ENCODE data around the gene SLC6A16.

Gene SLC6A16

DNA sequence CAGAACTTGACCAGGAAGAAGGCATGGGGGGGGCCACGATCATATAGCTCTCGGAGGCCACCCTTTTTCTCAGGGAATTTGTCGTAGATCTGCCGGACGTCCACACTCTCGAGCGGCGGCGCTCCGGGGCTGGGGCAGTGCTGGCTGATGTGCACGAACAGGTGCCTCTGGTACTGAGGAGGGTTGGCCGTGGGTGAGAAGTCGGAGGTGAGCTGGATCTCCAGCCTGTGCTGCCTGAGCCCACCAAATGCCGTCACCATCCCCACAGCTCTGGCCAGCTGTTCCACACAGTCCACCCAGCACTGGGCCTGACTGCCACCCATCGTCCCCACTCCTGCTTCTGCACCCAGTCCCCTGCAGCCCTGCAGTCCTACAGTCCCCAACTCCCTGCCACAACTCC lies 22.2 kb upstream of the SLC6A16 start:
- no peak overlapping the region for H3K4me3 ChIP-seq (replicated peaks in 1 of 2; ENCODE audit: low read depth in 2 of 2, low read length in 2 of 2)
- TF ChIP-seq, protein P1, sequence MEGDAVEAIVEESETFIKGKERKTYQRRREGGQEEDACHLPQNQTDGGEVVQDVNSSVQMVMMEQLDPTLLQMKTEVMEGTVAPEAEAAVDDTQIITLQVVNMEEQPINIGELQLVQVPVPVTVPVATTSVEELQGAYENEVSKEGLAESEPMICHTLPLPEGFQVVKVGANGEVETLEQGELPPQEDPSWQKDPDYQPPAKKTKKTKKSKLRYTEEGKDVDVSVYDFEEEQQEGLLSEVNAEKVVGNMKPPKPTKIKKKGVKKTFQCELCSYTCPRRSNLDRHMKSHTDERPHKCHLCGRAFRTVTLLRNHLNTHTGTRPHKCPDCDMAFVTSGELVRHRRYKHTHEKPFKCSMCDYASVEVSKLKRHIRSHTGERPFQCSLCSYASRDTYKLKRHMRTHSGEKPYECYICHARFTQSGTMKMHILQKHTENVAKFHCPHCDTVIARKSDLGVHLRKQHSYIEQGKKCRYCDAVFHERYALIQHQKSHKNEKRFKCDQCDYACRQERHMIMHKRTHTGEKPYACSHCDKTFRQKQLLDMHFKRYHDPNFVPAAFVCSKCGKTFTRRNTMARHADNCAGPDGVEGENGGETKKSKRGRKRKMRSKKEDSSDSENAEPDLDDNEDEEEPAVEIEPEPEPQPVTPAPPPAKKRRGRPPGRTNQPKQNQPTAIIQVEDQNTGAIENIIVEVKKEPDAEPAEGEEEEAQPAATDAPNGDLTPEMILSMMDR (IDR thresholded peaks at IDR 0.05; ENCODE audit: low read depth, low read length), result no peak
- no peak for DNase-seq (ENCODE audit: low read depth in 2 of 2)

DNA sequence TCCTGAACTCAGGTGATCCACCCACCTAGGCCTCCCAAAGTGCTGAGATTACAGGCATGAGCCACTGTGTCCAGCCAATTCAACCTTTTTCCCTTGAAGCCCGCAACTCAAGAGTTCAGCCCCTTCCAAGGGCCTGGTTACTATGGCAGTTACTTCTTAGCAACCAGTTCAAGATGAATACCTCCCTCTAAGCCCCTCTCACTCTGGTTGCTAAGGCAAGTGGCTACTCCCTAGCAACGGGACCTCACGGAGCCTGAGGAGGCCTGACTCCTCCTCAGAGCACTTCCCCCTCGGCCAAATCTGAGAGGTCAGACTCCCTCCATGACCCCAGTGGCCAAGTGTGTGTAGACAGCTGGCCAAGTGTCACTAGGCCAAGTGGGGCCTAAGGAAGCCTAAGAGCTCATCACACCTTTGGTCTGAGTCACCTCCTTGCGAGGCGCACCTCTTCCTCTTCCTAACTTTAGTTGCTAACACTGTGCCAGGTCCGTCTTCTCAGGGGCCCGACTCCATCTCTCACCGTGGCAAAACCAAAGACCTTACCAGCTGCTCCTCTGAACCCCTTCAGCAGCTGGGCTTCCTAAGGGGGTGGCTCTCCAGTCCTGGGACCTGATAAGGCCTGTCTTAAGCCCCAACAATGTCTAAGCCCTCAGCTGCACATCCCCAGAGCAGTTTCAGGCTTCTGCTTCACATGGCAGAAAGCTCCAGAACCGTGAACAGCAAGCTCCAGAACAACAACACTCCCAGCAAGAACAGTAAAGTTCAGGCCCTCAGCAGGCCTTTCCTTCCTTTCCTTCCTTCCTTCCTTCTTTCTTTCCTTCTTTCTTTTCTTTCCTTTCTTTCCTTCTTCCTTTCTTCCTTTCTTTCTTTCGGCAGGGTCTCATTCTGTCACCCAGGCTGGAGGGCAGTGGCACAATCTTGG lies 19.8 kb upstream of the SLC6A16 start:
- TF ChIP-seq, protein P1 (IDR thresholded peaks at IDR 0.05; ENCODE audit: low read depth, low read length), result no peak
- H3K4me3 ChIP-seq (replicated peaks in 1 of 2; ENCODE audit: low read depth in 2 of 2, low read length in 2 of 2), result no peak overlapping the region
- no peak for DNase-seq (ENCODE audit: low read depth in 2 of 2)

DNA sequence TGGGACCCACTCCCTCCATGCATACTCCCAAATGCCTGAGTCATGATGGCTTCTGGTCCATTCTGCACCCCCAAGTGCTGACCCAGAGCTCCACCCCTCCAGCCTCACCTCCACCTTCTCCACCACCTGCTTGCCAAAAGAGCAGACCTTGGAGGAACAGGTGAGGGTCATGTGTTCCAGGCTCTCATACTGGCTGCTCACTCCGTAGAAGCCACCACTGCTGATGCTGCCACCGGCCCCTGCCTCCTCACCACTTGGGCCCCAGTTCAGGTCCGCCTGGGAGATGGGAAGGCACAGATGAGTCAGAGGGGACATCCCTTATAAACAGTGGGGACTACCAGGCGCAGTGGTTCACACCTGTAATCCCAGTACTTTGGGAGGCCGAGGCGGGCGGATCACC lies 18.1 kb upstream of the SLC6A16 start:
- no peak overlapping the region for H3K4me3 ChIP-seq (replicated peaks in 1 of 2; ENCODE audit: low read depth in 2 of 2, low read length in 2 of 2)
- no peak for DNase-seq (ENCODE audit: low read depth in 2 of 2)
- TF ChIP-seq, protein P1 (IDR thresholded peaks at IDR 0.05; ENCODE audit: low read depth, low read length), result no peak

DNA sequence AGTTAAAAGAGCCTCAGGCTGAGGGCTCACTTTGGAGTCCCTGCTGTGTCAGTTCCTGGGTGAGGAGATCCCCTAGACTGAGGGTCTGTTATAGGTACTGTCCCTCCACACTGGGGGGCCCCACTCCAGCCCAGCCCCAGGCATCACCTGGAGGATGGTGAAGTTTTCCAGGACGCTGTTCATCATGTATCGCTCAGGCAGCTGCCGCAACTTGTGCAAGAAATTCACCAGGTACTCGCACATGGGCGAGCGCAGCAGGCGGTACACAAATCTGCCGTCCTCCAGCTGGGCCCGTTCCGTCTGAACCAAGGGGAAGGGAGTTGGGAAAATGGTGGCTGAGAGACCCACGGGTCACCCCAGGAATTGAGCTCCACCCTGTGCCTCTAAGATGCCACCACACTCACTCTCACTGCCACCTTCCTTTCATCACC lies 17.3 kb upstream of the SLC6A16 start:
- no peak overlapping the region for H3K4me3 ChIP-seq (replicated peaks in 1 of 2; ENCODE audit: low read depth in 2 of 2, low read length in 2 of 2)
- TF ChIP-seq, protein P1 (IDR thresholded peaks at IDR 0.05; ENCODE audit: low read depth, low read length), result no peak
- no peak for DNase-seq (ENCODE audit: low read depth in 2 of 2)

DNA sequence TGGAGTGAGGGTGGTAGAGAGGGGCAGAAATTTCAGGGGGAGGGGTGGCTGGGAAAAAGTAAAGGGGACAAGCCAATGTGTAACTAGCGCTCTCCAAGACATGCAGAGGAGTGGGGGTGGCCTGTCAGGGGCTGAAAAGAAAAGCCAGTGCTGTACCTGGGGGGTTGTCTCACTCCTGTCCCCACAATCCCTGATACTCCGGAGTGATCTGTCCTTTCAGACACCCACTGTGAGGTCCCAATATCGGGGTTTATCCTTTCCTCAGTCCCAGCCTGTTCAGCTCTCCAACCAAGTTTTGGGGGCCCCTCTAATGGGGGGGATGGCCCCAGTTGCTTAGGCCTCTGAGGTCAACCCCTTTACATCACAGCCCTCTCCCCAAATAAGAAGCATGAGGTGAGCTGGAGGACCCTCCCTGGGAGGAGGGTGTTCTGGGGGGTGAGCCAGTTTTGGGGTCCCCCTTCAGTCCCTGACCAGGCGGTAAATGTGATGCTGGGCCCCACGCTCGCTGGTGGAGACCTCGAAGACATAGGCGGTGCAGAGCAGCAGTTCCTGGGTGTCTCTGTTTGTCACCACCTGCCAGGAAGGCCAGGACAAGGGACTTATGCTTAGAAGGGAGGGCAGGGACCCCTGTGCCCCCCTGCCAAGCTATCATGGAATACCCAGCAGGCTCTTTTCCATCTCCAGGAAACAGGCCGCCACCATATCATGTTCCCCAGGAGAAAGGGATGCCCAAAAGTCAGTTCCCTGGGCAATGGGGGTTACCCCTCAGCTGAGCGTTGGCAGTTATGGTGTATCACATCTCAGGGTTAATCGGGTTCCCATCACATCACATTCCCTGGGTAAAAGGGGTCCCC lies 16.1 kb upstream of the SLC6A16 start:
- TF ChIP-seq, protein P1 (IDR thresholded peaks at IDR 0.05; ENCODE audit: low read depth, low read length), result no peak
- H3K4me3 ChIP-seq (replicated peaks in 1 of 2; ENCODE audit: low read depth in 2 of 2, low read length in 2 of 2), result no peak overlapping the region
- no peak for DNase-seq (ENCODE audit: low read depth in 2 of 2)

DNA sequence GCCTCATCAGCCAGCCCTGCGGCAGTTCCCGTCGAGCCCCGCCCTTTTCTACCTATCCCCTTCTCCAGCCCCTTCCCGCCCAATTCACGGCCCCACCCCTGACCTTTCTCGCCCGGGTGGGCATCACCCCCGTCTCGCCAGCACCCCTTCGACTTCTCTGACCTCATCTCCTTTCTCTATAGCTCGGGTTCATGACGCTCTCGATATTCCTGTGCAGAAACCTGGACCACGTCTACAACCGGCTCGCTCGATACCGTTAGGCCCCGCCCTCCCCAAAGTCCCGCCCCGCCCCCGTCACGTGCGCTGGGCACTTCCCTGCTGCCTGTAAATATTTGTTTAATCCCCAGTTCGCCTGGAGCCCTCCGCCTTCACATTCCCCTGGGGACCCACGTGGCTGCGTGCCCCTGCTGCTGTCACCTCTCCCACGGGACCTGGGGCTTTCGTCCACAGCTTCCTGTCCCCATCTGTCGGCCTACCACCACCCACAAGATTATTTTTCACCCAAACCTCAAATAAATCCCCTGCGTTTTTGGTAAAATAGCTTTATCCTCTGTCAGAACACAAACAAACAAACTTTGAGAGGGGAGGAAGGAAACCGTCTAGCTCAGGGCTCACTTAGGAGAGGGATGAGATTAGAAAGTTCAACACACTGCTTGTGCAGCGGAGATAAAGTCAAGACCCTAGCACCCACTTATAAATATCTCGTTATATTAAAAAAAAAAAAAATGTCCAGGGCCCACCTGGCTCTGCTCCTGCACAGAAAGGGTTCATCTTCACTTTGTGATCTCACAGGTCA lies 15.3 kb upstream of the SLC6A16 start:
- peak; percentile 22 to 25 for DNase-seq (ENCODE audit: low read depth in 2 of 2)
- TF ChIP-seq, protein P1 (IDR thresholded peaks at IDR 0.05; ENCODE audit: low read depth, low read length), result no peak
- H3K4me3 ChIP-seq (replicated peaks in 1 of 2; ENCODE audit: low read depth in 2 of 2, low read length in 2 of 2), result peak overlapping the region in 1 of 2 donors; percentile 26
